GM12874 (cell line): ENCODE results near the gene ERP27.

Source experiments
- TF ChIP-seq, protein P1 (sequence below): IDR thresholded peaks from 2 replicates; pipeline ENCODE4 v1.5.1; 2011; ENCODE audit warnings: low read depth, mild to moderate bottlenecking, control low read depth, low read length, moderate library complexity; ENCODE audit not compliant: insufficient read depth

The ERP27 gene

DNA sequence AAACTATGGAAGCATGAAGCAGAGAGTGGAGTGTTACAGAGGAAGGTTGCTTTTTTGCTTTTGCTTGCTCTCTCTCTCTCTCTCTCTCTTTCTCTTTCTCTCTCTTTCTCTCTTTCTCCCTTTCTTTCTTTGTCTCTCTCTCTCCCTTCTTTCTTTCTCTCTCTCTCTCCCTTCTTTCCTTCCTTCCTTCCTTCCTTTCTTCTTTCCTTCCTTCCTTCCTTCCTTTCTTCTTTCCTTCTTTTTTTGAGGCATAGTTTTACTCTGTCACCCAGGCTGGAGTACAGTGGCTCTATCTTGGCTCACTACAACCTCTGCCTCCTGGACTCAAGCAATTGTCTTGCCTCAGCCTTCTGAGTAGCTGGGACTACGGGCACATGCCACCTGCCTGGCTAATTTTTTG lies 15.4 kb upstream of the ERP27 start:
- TF ChIP-seq, protein P1, sequence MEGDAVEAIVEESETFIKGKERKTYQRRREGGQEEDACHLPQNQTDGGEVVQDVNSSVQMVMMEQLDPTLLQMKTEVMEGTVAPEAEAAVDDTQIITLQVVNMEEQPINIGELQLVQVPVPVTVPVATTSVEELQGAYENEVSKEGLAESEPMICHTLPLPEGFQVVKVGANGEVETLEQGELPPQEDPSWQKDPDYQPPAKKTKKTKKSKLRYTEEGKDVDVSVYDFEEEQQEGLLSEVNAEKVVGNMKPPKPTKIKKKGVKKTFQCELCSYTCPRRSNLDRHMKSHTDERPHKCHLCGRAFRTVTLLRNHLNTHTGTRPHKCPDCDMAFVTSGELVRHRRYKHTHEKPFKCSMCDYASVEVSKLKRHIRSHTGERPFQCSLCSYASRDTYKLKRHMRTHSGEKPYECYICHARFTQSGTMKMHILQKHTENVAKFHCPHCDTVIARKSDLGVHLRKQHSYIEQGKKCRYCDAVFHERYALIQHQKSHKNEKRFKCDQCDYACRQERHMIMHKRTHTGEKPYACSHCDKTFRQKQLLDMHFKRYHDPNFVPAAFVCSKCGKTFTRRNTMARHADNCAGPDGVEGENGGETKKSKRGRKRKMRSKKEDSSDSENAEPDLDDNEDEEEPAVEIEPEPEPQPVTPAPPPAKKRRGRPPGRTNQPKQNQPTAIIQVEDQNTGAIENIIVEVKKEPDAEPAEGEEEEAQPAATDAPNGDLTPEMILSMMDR: no peak

DNA sequence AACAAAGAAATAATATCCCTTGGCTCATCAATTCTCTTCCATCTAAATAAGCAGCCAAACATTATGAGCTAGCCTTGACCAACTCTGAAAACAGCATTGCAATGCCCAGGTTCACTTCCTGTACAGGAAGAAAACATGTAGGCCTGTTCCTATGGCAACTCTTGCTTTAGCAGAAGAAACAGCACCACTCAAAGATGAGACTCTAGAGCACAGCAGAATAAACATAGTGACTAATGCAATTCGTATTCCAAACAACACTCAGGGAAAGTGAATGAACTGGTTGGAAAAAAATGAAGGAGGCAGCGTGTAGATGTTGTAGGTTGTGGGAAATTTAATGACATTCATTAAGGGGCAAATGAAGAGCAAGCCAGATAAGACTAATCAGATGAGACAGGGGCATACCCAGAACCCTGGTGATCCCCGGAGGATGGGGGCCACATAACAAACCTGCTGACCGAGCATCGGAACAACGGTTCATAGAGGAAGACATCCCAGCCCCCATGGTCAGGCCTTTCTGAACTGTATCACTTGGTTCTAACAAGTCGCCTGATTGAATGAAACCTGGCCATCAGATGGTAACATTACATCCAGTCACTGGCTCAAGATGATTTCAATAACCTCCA lies 14.1 kb upstream of the ERP27 start:
- TF ChIP-seq, protein P1: no peak

DNA sequence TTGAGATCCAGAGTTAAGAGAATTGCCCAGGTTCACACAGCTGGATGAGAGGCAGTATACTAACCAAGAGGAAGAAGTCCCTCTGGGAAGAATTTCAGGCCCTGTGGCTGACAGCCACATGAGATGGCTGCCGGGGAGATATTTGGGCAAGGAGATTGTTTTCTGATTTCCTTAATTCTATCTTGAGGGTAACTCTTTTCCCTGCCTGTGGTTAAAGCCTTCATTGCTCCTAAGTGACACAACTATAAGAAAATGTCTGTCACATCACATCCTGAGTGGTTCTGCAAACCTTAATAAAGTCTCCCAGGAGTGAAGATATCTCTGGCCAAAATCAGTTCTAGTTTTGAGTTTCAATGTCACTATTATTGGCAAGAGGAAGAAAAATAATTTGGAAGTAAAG lies 13.5 kb upstream of the ERP27 start:
- TF ChIP-seq, protein P1: no peak

DNA sequence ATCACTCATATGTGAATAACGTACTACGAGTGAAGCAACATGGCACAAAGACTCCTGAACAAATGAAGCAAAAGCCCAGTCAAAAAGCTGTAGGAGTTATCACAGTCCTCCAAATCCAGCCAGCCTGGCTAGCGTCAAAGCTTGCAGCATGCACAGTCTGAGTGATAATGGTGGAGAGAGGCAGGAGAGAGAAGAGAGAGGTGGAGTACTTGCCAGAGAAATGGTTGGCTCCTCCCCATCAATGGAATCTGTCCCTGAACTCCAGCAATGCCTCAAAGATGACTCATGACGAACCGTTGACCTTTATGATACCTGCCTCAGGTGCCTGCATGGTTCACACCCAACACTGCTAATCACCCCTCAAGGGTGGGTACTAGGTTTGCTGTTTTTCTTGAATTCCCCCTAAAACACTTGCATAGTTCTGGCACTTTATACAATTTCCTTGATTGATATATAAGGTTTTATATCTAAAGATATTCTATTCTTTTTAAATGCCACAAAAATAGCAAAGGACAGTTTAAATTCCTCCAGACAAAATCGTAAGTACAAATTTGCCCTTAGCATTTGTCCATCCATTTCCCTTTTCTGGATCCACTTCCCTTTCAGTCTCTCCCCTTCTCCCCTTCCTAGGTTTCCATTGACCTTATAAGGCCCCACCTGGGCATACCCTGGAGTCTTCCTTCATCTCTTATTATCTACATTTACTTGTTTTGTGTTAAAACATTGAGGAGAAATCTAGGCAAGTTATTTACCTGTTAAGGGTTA lies 12.8 kb upstream of the ERP27 start:
- TF ChIP-seq, protein P1: no peak

DNA sequence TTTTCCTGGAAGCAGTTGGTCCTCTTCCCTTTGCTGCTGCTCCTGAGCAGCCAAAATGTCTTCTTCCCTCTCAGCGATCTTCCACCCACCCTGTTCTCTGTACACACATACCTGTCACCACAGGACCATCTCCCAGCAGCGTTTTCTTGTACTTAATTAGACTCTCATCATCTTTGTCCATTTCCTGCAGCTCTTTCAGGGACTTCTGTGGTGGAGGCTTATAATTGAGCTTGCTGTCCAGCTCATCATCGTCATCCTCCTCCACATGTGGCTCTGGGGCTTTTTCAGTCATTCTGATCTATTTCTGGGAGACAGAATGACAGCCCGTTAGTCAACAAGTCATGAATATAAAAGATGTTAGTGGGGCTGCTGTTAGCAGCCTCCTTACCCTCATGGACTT lies 12.1 kb upstream of the ERP27 start:
- TF ChIP-seq, protein P1: no peak

DNA sequence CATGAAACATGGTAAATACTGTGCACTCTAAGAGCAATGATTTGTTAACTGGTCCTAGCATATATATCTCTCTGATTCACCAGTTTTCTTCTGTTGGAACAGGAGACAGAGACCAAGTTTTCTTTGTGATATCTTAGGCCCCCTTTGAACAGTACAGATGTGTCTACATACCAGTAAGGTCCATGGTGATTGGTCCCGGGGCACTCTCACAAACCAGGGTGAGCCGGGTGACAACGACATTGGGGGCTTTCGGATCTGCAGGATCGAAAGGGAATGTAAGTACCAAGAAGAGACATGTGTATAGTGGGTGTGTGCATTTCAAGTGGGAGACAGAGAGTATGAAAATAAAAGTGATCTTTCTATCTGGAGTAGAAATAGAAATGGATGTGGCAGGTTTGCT lies 11.3 kb upstream of the ERP27 start:
- TF ChIP-seq, protein P1: no peak

DNA sequence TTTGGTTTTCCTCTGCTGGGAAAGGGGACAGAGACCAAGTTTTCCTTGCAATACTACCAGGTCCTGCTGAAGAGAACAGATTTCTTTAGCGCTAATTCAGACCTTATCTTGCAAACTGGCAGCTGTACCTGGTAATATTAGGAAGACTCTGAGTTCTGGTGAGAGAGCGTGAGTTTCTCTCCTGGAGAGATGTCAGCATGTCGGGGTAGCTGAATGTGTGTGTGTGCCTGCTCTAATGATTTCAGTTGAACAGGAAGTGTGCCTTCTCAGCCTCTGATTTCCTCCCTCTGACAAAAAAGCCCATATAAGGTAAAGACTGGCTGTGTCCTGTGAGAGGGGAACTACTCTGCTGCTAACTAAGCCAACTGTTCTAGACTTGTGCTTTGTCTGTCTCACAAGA lies 10.3 kb upstream of the ERP27 start:
- TF ChIP-seq, protein P1: no peak
